SK-N-SH (cell line): Measurements from ENCODE around the gene NUDCD3. TPM values are rescaled to one million over a fixed set of nuclear protein-coding genes. Genes with fewer than 3 reads are reported as not detected.

Experiments used
- CTCF ChIA-PET: fragments of 300-600, 350-600 bp; formaldehyde crosslinking; extraction: SDS; loops from one replicate; lab custom pipeline; 2021; lab: Yijun Ruan, JAX
- POLR2A ChIA-PET: fragments of 350-600 bp; sonication (Branson Sonifier 250); formaldehyde crosslinking; extraction: SDS; loops from one replicate; lab custom pipeline; 2020; ENCODE audit warnings: antibody characterized with exemption, inconsistent platforms; lab: Yijun Ruan, JAX
- DNase-seq: peaks from one replicate; pipeline ENCODE4 v3.0.0; 2012
- H2AFZ ChIP-seq: fragments of 200-600 bp; sonication (generic); 2 replicates; pipeline ENCODE4 v1.8.1; 2016; ENCODE audit warnings: antibody characterized with exemption, mild to moderate bottlenecking, low read depth
- H3F3A ChIP-seq: fragments of 200-600 bp; sonication (generic); replicated peaks from 2 replicates; pipeline ENCODE3; 2016; ENCODE audit warnings: antibody characterized with exemption, mild to moderate bottlenecking; ENCODE audit not compliant: insufficient read depth
- H3K27ac ChIP-seq, 2 experiments: fragments of 200-500 bp in 1 of 2; fragments of 200-600 bp in 1 of 2; sonication (Bioruptor generic) in 1 of 2; sonication (generic), shearing (Covaris generic) in 1 of 2; 2 replicates each; pipeline versions ENCODE4 v1.5.1 to v1.6.1; 2014 to 2016; ENCODE audit warnings: low read depth in 2 of 2, inconsistent platforms in 1 of 2, low read length in 1 of 2, mild to moderate bottlenecking in 1 of 2, mixed read lengths in 1 of 2
- H3K27me3 ChIP-seq: fragments of 200-600 bp; sonication (generic), shearing (Covaris generic); 2 replicates; pipeline ENCODE4 v1.6.1; 2016; ENCODE audit warnings: mixed run types; ENCODE audit not compliant: insufficient read depth
- H3K36me3 ChIP-seq, 2 experiments: fragments of 200-500 bp in 1 of 2; fragments of 200-600 bp in 1 of 2; sonication (Bioruptor generic) in 1 of 2; sonication (generic) in 1 of 2; replicated peaks in 1 of 2; 2 replicates each; pipeline versions ENCODE3 to v1.5.1; 2014 to 2016; ENCODE audit warnings: low read length in 1 of 2, mild to moderate bottlenecking in 1 of 2; ENCODE audit not compliant: insufficient read depth in 2 of 2, control insufficient read depth in 1 of 2
- H3K4me1 ChIP-seq, 2 experiments: fragments of 200-500 bp in 1 of 2; fragments of 200-600 bp in 1 of 2; sonication (Bioruptor generic) in 1 of 2; sonication (generic), shearing (Covaris generic) in 1 of 2; 2 replicates each; pipeline versions ENCODE4 v1.5.1 to v1.6.1; 2014 to 2016; ENCODE audit warnings: low read depth in 1 of 2, low read length in 1 of 2, mixed run types in 1 of 2; ENCODE audit not compliant: insufficient read depth in 2 of 2, control insufficient read depth in 1 of 2
- H3K4me2 ChIP-seq: fragments of 200-600 bp; sonication (generic), shearing (Covaris generic); 2 replicates; pipeline ENCODE4 v1.6.1; 2017; ENCODE audit warnings: mixed run types
- H3K4me3 ChIP-seq, 2 experiments: fragments of 200-500 bp in 1 of 2; fragments of 200-600 bp in 1 of 2; sonication (Bioruptor generic) in 1 of 2; sonication (generic), shearing (Covaris generic) in 1 of 2; 2 replicates each; pipeline versions ENCODE4 v1.5.1 to v1.8.1; 2014 to 2016; ENCODE audit warnings: low read depth in 2 of 2, inconsistent platforms in 1 of 2, low read length in 1 of 2, mild to moderate bottlenecking in 1 of 2, mixed read lengths in 1 of 2, moderate library complexity in 1 of 2
- H3K79me2 ChIP-seq: fragments of 200-600 bp; sonication (generic); 2 replicates; pipeline ENCODE4 v1.8.1; 2017; ENCODE audit warnings: mild to moderate bottlenecking; ENCODE audit not compliant: insufficient read depth
- H3K9ac ChIP-seq: fragments of 200-600 bp; sonication (generic); 2 replicates; pipeline ENCODE4 v1.6.1; 2017; ENCODE audit warnings: mixed run types
- H3K9me2 ChIP-seq: fragments of 200-600 bp; sonication (generic); 2 replicates; pipeline ENCODE4 v1.6.1; 2017; ENCODE audit warnings: mixed run types
- H3K9me3 ChIP-seq: fragments of 200-600 bp; sonication (generic); 2 replicates; pipeline ENCODE4 v1.6.1; 2017; ENCODE audit warnings: mixed run types, mild to moderate bottlenecking, moderate library complexity
- H4K20me1 ChIP-seq: fragments of 200-600 bp; sonication (generic); 2 replicates; pipeline ENCODE4 v1.6.1; 2017; ENCODE audit warnings: mild to moderate bottlenecking, mixed run types; ENCODE audit not compliant: insufficient read depth
- CTCF ChIP-seq: fragments of 200-600 bp; sonication (generic); IDR thresholded peaks from 2 replicates; pipeline ENCODE4 v1.6.1; 2017; ENCODE audit warnings: antibody characterized with exemption, mild to moderate bottlenecking, moderate library complexity
- ELF1 ChIP-seq: IDR thresholded peaks from 2 replicates; pipeline ENCODE4 v1.4.0; 2012
- EP300 ChIP-seq, 2 experiments: IDR thresholded peaks; 2 replicates each; pipeline versions ENCODE4 v1.4.0 to v1.6.1; 2012; ENCODE audit warnings: borderline replicate concordance in 1 of 2, low read depth in 1 of 2, low read length in 1 of 2
- FOSL2 ChIP-seq: IDR thresholded peaks from 2 replicates; pipeline ENCODE4 v1.4.0; 2012; ENCODE audit warnings: low read depth, mild to moderate bottlenecking, moderate library complexity, borderline replicate concordance
- FOXM1 ChIP-seq: IDR thresholded peaks from 2 replicates; pipeline ENCODE4 v1.4.0; 2012; ENCODE audit warnings: low read depth, mild to moderate bottlenecking
- JUND ChIP-seq: IDR thresholded peaks from 2 replicates; pipeline ENCODE4 v1.4.0; 2012
- MEF2A ChIP-seq: IDR thresholded peaks from 2 replicates; pipeline ENCODE4 v1.4.0; 2012; ENCODE audit warnings: low read depth, borderline replicate concordance
- MXI1 ChIP-seq: IDR thresholded peaks from 2 replicates; pipeline ENCODE4 v1.6.1; 2012; ENCODE audit warnings: mild to moderate bottlenecking, low read depth, low read length, improper control_type of control experiment
- NFIC ChIP-seq: IDR thresholded peaks from 2 replicates; pipeline ENCODE4 v1.4.0; 2012; ENCODE audit warnings: borderline replicate concordance
- POLR2AphosphoS5 ChIP-seq: IDR thresholded peaks from 2 replicates; pipeline ENCODE4 v1.6.1; 2012; ENCODE audit warnings: low read depth, low read length
- RAD21 ChIP-seq: IDR thresholded peaks from 2 replicates; pipeline ENCODE4 v1.6.1; 2012; ENCODE audit warnings: mild to moderate bottlenecking, low read length
- RCOR1 ChIP-seq: fragments of 150-350 bp; IDR thresholded peaks from 2 replicates; pipeline ENCODE4 v1.6.1; 2017; ENCODE audit warnings: antibody characterized with exemption, low read length
- RFX5 ChIP-seq: IDR thresholded peaks from 2 replicates; pipeline ENCODE4 v1.6.1; 2012; ENCODE audit warnings: mild to moderate bottlenecking, improper control_type of control experiment, low read length
- RXRA ChIP-seq: IDR thresholded peaks from 2 replicates; pipeline ENCODE4 v1.4.0; 2012; ENCODE audit warnings: low read depth, mild to moderate bottlenecking, borderline replicate concordance
- SIN3A ChIP-seq: IDR thresholded peaks from 2 replicates; pipeline ENCODE4 v1.6.1; 2012; ENCODE audit warnings: low read depth, mild to moderate bottlenecking, low read length, moderate library complexity, borderline replicate concordance
- SMC3 ChIP-seq: IDR thresholded peaks from 2 replicates; pipeline ENCODE4 v1.6.1; 2012; ENCODE audit warnings: low read depth, low read length, improper control_type of control experiment
- TCF12 ChIP-seq: IDR thresholded peaks from 2 replicates; pipeline ENCODE4 v1.4.0; 2012
- YY1 ChIP-seq: IDR thresholded peaks from 2 replicates; pipeline ENCODE4 v1.4.0; 2012; ENCODE audit warnings: low read depth, mild to moderate bottlenecking
- ZBTB33 ChIP-seq: IDR thresholded peaks from 2 replicates; pipeline ENCODE4 v1.4.0; 2012; ENCODE audit warnings: low read depth, borderline replicate concordance
- WGBS: methylation state at CpG from one replicate; pipeline ENCODE4 v1.1.6; 2017; ENCODE audit warnings: low lambda C conversion rate; 5-methylcytosine and 5-hydroxymethylcytosine counted together
- polyA plus RNA-seq, 3 experiments: library from polyadenylated mRNA; depleted of rRNA; stranded (reverse); fragments of >200 nt; gene quantifications; 2 replicates each; pipeline ENCODE4 v1.2.3, GENCODE V29; 2012
- TF ChIP-seq, protein P1 (sequence below): IDR thresholded peaks from 2 replicates; pipeline ENCODE4 v1.4.0; 2012; ENCODE audit warnings: low read depth
- TF ChIP-seq, protein P2 (sequence below): IDR thresholded peaks from 2 replicates; pipeline ENCODE4 v1.4.0; 2012; ENCODE audit warnings: low read depth, borderline replicate concordance
- TF ChIP-seq, protein P3 (sequence below): fragments of 150-350 bp; IDR thresholded peaks from 2 replicates; pipeline ENCODE4 v1.6.1; 2016; ENCODE audit warnings: mild to moderate bottlenecking, low read depth, low read length

The NUDCD3 gene
- polyA plus RNA-seq, 1 of the 3 experiments (the other 2 are of a cell fraction), result 66.0 TPM

GRCh38 chr7:44375236-44375699, 115.2 kb downstream of the NUDCD3 start:
- Histone ChIP-seq H3K4me2 (no peak overlapping the region), H3K36me3 (no peaks in the 10 kb centered on the region), H4K20me1 (no peaks in the 10 kb centered on the region), H3F3A (peaks cover 19% of the 10 kb centered on the region), H3K9me3 (no peaks in the 10 kb centered on the region), H3K9me2 (no peaks in the 10 kb centered on the region), H3K27me3 (no peaks in the 10 kb centered on the region), H2AFZ (no peak overlapping the region)
- DNase-seq, result peak; percentile 55
- POLR2A ChIA-PET, result no interaction called here
- TF ChIP-seq RAD21 (peak; percentile 41), EP300 (IDR thresholded peaks at IDR 0.05; ENCODE audit: borderline replicate concordance in 1 of 2, low read depth in 1 of 2, low read length in 1 of 2) (no peak), FOXM1 (no peak), ZBTB33 (no peak), CTCF (peak; percentile 40), JUND (no peak), YY1 (no peak), RXRA (no peak), TCF12 (no peak), SMC3 (0 out of 2 replicates have a peak, but pooled peaks have one; percentile 2), POLR2AphosphoS5 (no peak), RFX5 (no peak)
- TF ChIP-seq, protein P1, sequence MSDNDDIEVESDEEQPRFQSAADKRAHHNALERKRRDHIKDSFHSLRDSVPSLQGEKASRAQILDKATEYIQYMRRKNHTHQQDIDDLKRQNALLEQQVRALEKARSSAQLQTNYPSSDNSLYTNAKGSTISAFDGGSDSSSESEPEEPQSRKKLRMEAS, result no peak
- TF ChIP-seq, all 33 proteins: peak for 3
- H3K4me3 ChIP-seq, result no peak overlapping the region
- H3K4me1 ChIP-seq, result peaks cover 0 to 11% of the 10 kb centered on the region in 2 experiments; a peak in 1 of 4 replicates
- 66% methylated on average over 8 of the region's 9 CpGs for WGBS
- no peak overlapping the region for H3K27ac ChIP-seq
- CTCF ChIA-PET, result interaction anchor here (1.0 to 1.3 kb wide), 2 partner anchors 12 to 160 kb away, joined by 3 read pairs; no protein-coding TSS in a partner anchor
- H3K79me2 ChIP-seq, result no peaks in the 10 kb centered on the region
- H3K9ac ChIP-seq, result no peak overlapping the region

GRCh38 chr7:44374007-44374763, 116.3 kb downstream of the NUDCD3 start:
- H4K20me1 ChIP-seq, result no peaks in the 10 kb centered on the region
- H3K27ac ChIP-seq, result no peak overlapping the region
- H2AFZ ChIP-seq, result no peak overlapping the region
- peaks cover 19% of the 10 kb centered on the region for H3F3A ChIP-seq
- DNase-seq, result no peak
- H3K79me2 ChIP-seq, result no peaks in the 10 kb centered on the region
- H3K4me1 ChIP-seq, result peaks cover 0 to 11% of the 10 kb centered on the region in 2 experiments; a peak in 1 of 4 replicates
- CTCF ChIA-PET, result interaction anchor here (0.9 to 1.3 kb wide), 3 partner anchors 130 to 191 kb away, joined by 3 read pairs; no protein-coding TSS in a partner anchor
- POLR2A ChIA-PET, result no interaction called here
- no peak overlapping the region for H3K4me2 ChIP-seq
- H3K4me3 ChIP-seq, result no peak overlapping the region
- H3K9me2 ChIP-seq, result no peaks in the 10 kb centered on the region
- WGBS, result 79% methylated on average over 11 of the region's 12 CpGs
- H3K9me3 ChIP-seq, result no peaks in the 10 kb centered on the region
- TF ChIP-seq NFIC (no peak), ELF1 (no peak), SIN3A (no peak), MXI1 (no peak), RCOR1 (no peak), MEF2A (no peak), FOXM1 (no peak), FOSL2 (no peak)
- TF ChIP-seq, protein P2, sequence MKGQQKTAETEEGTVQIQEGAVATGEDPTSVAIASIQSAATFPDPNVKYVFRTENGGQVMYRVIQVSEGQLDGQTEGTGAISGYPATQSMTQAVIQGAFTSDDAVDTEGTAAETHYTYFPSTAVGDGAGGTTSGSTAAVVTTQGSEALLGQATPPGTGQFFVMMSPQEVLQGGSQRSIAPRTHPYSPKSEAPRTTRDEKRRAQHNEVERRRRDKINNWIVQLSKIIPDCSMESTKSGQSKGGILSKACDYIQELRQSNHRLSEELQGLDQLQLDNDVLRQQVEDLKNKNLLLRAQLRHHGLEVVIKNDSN, result no peak
- TF ChIP-seq, protein P3, sequence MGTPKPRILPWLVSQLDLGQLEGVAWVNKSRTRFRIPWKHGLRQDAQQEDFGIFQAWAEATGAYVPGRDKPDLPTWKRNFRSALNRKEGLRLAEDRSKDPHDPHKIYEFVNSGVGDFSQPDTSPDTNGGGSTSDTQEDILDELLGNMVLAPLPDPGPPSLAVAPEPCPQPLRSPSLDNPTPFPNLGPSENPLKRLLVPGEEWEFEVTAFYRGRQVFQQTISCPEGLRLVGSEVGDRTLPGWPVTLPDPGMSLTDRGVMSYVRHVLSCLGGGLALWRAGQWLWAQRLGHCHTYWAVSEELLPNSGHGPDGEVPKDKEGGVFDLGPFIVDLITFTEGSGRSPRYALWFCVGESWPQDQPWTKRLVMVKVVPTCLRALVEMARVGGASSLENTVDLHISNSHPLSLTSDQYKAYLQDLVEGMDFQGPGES, result no peak
- no peaks in the 10 kb centered on the region for H3K27me3 ChIP-seq
- H3K36me3 ChIP-seq, result no peaks in the 10 kb centered on the region
- no peak overlapping the region for H3K9ac ChIP-seq
